H1 (cell line): ENCODE data around the gene VWA3B. TPM values are rescaled to one million over a fixed set of nuclear protein-coding genes. Genes with fewer than 3 reads are reported as not detected.

Experiments
- CTCF ChIA-PET: fragments of 300-600 bp; sonication (Branson Sonifier 250); formaldehyde crosslinking; loops from one replicate; lab custom pipeline; 2021; ENCODE audit not compliant: partially characterized antibody; lab: Charles Lee
- POLR2A ChIA-PET: fragments of 300-600 bp; sonication (Branson Sonifier 250); formaldehyde crosslinking; loops from one replicate; lab custom pipeline; 2021; ENCODE audit warnings: inconsistent platforms; ENCODE audit not compliant: partially characterized antibody; lab: Charles Lee
- DNase-seq, 2 experiments: peaks; one replicate each; pipeline versions ENCODE4 v3.0.0 to v3.0.0-alpha.2; 2010 to 2022; ENCODE audit warnings: low spot score in 2 of 2, low read depth in 1 of 2, mixed read lengths in 1 of 2
- FAIRE-seq: peaks from 2 replicates; lab custom pipeline; 2011; peaks lifted over from hg19 to GRCh38; lab: Jason Lieb, UNC
- H2AFZ ChIP-seq: 2 replicates; pipeline ENCODE4 v1.8.1; 2012; ENCODE audit warnings: low read length, inconsistent platforms
- H2AK5ac ChIP-seq: 2 replicates; pipeline ENCODE4 v1.6.1; 2013; ENCODE audit warnings: low read depth, low read length
- H2BK120ac ChIP-seq: replicated peaks from 2 replicates; pipeline ENCODE3; 2013; ENCODE audit warnings: low read depth, low read length, inconsistent platforms
- H2BK12ac ChIP-seq: 2 replicates; pipeline ENCODE4 v1.6.1; 2013; ENCODE audit warnings: low read depth, low read length
- H2BK15ac ChIP-seq: 2 replicates; pipeline ENCODE4 v1.6.1; 2013; ENCODE audit warnings: low read length
- H2BK20ac ChIP-seq: 2 replicates; pipeline ENCODE4 v1.6.1; 2013; ENCODE audit warnings: low read length
- H2BK5ac ChIP-seq: 2 replicates; pipeline ENCODE4 v1.6.1; 2013; ENCODE audit warnings: low read depth, low read length
- H3K14ac ChIP-seq: 2 replicates; pipeline ENCODE4 v1.6.1; 2013; ENCODE audit warnings: inconsistent platforms; ENCODE audit not compliant: insufficient read length
- H3K18ac ChIP-seq: 2 replicates; pipeline ENCODE4 v1.6.1; 2013; ENCODE audit warnings: low read length; ENCODE audit errors: extremely low read depth
- H3K23ac ChIP-seq: 2 replicates; pipeline ENCODE4 v1.6.1; 2013; ENCODE audit warnings: inconsistent platforms; ENCODE audit not compliant: insufficient read length
- H3K23me2 ChIP-seq: 2 replicates; pipeline ENCODE4 v1.6.1; 2013; ENCODE audit warnings: low read depth, low read length
- H3K27ac ChIP-seq: 2 replicates; pipeline ENCODE4 v1.6.1; 2011; ENCODE audit warnings: low read depth, low read length, inconsistent platforms
- H3K27me3 ChIP-seq, 4 experiments: replicated peaks in 1 of 4; 1 replicate in 1 of 4; 2 replicates in 3 of 4; pipeline versions ENCODE4 v1.6.1 to v1.8.1; 2011 to 2013; ENCODE audit warnings: low read length in 3 of 4, mild to moderate bottlenecking in 3 of 4, inconsistent platforms in 2 of 4, mixed read lengths in 2 of 4, moderate library complexity in 1 of 4; ENCODE audit not compliant: control insufficient read depth in 3 of 4, insufficient read depth in 3 of 4; ENCODE audit errors: extremely low read depth in 1 of 4
- H3K36me3 ChIP-seq, 4 experiments: 2 replicates each; pipeline versions ENCODE4 v1.6.1 to v1.8.1; 2011 to 2013; ENCODE audit warnings: mild to moderate bottlenecking in 4 of 4, low read length in 3 of 4, moderate library complexity in 2 of 4, control low read depth in 1 of 4, inconsistent platforms in 1 of 4; ENCODE audit not compliant: insufficient read depth in 4 of 4, control insufficient read depth in 2 of 4
- H3K4ac ChIP-seq: replicated peaks from 2 replicates; pipeline ENCODE3; 2013; ENCODE audit warnings: low read length, low read depth, mixed read lengths, inconsistent platforms; ENCODE audit not compliant: insufficient read length
- H3K4me1 ChIP-seq, 4 experiments: replicated peaks in 1 of 4; 1 replicate in 1 of 4; 2 replicates in 3 of 4; pipeline versions ENCODE4 v1.6.1 to v1.8.1; 2011 to 2013; ENCODE audit warnings: low read length in 3 of 4, inconsistent platforms in 2 of 4, mixed read lengths in 1 of 4; ENCODE audit not compliant: insufficient read depth in 4 of 4, control insufficient read depth in 3 of 4
- H3K4me2 ChIP-seq, 2 experiments: 2 replicates each; pipeline versions ENCODE4 v1.6.1 to v1.8.1; 2011 to 2013; ENCODE audit warnings: low read depth in 2 of 2, low read length in 2 of 2, control low read depth in 1 of 2, inconsistent platforms in 1 of 2, mild to moderate bottlenecking in 1 of 2; ENCODE audit not compliant: insufficient read depth in 1 of 2
- H3K4me3 ChIP-seq, 4 experiments: fragments of 200-600, 300-600 bp in 1 of 4; sonication (generic), shearing (Covaris generic), sonication (Bioruptor Twin) in 1 of 4; 2 replicates each; pipeline versions ENCODE4 v1.5.1 to v1.8.1; 2011 to 2016; ENCODE audit warnings: low read length in 4 of 4, low read depth in 3 of 4, control low read depth in 2 of 4, inconsistent platforms in 2 of 4, mild to moderate bottlenecking in 2 of 4, mixed read lengths in 1 of 4, moderate library complexity in 1 of 4; ENCODE audit not compliant: insufficient read depth in 2 of 4; ENCODE audit errors: extremely low read depth in 1 of 4
- H3K56ac ChIP-seq: replicated peaks from 2 replicates; pipeline ENCODE3; 2013; ENCODE audit warnings: low read depth, mild to moderate bottlenecking, mixed read lengths, low read length, inconsistent platforms; ENCODE audit not compliant: insufficient read length
- H3K79me1 ChIP-seq: 2 replicates; pipeline ENCODE4 v1.6.1; 2013; ENCODE audit warnings: low read depth, low read length, control low read depth
- H3K79me2 ChIP-seq, 2 experiments: 2 replicates each; pipeline versions ENCODE4 v1.6.1 to v1.8.1; 2012 to 2013; ENCODE audit warnings: low read length in 2 of 2, mild to moderate bottlenecking in 2 of 2, inconsistent platforms in 1 of 2; ENCODE audit not compliant: insufficient read depth in 2 of 2, control insufficient read depth in 1 of 2
- H3K9ac ChIP-seq, 4 experiments: replicated peaks in 1 of 4; 1 replicate in 1 of 4; 2 replicates in 3 of 4; pipeline versions ENCODE4 v1.6.1 to v1.8.1; 2011 to 2013; ENCODE audit warnings: low read depth in 3 of 4, low read length in 3 of 4, control low read depth in 2 of 4, mild to moderate bottlenecking in 2 of 4, moderate library complexity in 2 of 4, inconsistent platforms in 1 of 4; ENCODE audit errors: extremely low read depth in 1 of 4
- H3K9me3 ChIP-seq, 2 experiments: 2 replicates each; pipeline versions ENCODE4 v1.6.1 to v1.8.1; 2012 to 2013; ENCODE audit warnings: mild to moderate bottlenecking in 2 of 2, moderate library complexity in 2 of 2, control low read depth in 1 of 2, inconsistent platforms in 1 of 2, low read depth in 1 of 2, low read length in 1 of 2, mixed read lengths in 1 of 2; ENCODE audit not compliant: insufficient read depth in 2 of 2
- H4K20me1 ChIP-seq, 2 experiments: replicated peaks in 1 of 2; 2 replicates each; pipeline versions ENCODE3 to v1.8.1; 2011 to 2013; ENCODE audit warnings: inconsistent platforms in 2 of 2, low read length in 2 of 2, mild to moderate bottlenecking in 1 of 2; ENCODE audit not compliant: insufficient read depth in 2 of 2, control insufficient read depth in 1 of 2
- H4K5ac ChIP-seq: 2 replicates; pipeline ENCODE4 v1.6.1; 2013; ENCODE audit warnings: low read length, low read depth, mixed read lengths, inconsistent platforms; ENCODE audit not compliant: insufficient read length
- H4K8ac ChIP-seq: 2 replicates; pipeline ENCODE4 v1.8.0; 2013; ENCODE audit warnings: mild to moderate bottlenecking, moderate library complexity, low read length, inconsistent platforms; ENCODE audit not compliant: insufficient read depth; ENCODE audit errors: extremely low read depth
- H4K91ac ChIP-seq: replicated peaks from 2 replicates; pipeline ENCODE3; 2013; ENCODE audit warnings: low read length, mixed read lengths, inconsistent platforms; ENCODE audit not compliant: insufficient read length
- ASH2L ChIP-seq: fragments of 200-600, 300-600 bp; sonication (generic); IDR thresholded peaks from one replicate; pipeline ENCODE4 v1.7.1; 2017; ENCODE audit warnings: low read length
- ATF3 ChIP-seq: IDR thresholded peaks from 2 replicates; pipeline ENCODE4 v1.6.1; 2011; ENCODE audit warnings: low read depth, mild to moderate bottlenecking, low read length; ENCODE audit not compliant: insufficient read depth
- CBX5 ChIP-seq: fragments of 300-800, 300-1000 bp; sonication (generic); IDR thresholded peaks from 2 replicates; pipeline ENCODE4 v1.7.1; 2016; ENCODE audit warnings: antibody characterized with exemption, low read length, low read depth
- CBX8 ChIP-seq: fragments of 300-800, 300-1000 bp; sonication (generic); IDR thresholded peaks from 2 replicates; pipeline ENCODE4 v1.7.1; 2016; ENCODE audit warnings: low read depth, low read length, borderline replicate concordance
- EZH2 ChIP-seq: fragments of 200-600 bp; sonication (generic); IDR thresholded peaks from 2 replicates; pipeline ENCODE4 v1.7.1; 2012; ENCODE audit warnings: low read depth, mild to moderate bottlenecking, moderate library complexity, low read length, inconsistent platforms; ENCODE audit not compliant: severe bottlenecking
- HDAC2 ChIP-seq, 2 experiments: fragments of 300-600 bp in 1 of 2; sonication (generic) in 1 of 2; IDR thresholded peaks; 2 replicates each; pipeline ENCODE4 v1.6.1; 2011 to 2012; ENCODE audit warnings: low read depth in 2 of 2, low read length in 2 of 2, mild to moderate bottlenecking in 2 of 2, moderate library complexity in 2 of 2, borderline replicate concordance in 1 of 2, inconsistent platforms in 1 of 2
- RAD21 ChIP-seq, 2 experiments: IDR thresholded peaks in 1 of 2; conservative IDR thresholded peaks in 1 of 2; 2 replicates each; pipeline ENCODE4 v1.6.1; 2011; ENCODE audit warnings: low read depth in 2 of 2, low read length in 2 of 2, improper control_type of control experiment in 1 of 2, inconsistent platforms in 1 of 2, mild to moderate bottlenecking in 1 of 2, moderate library complexity in 1 of 2
- SP4 ChIP-seq: IDR thresholded peaks from 2 replicates; pipeline ENCODE4 v1.6.1; 2012; ENCODE audit warnings: low read length, inconsistent platforms
- SUZ12 ChIP-seq: fragments of 200-600 bp; sonication (generic); IDR thresholded peaks from 2 replicates; pipeline ENCODE4 v1.6.1; 2012; ENCODE audit warnings: mild to moderate bottlenecking, inconsistent platforms, low read length, moderate library complexity, mixed read lengths
- ZNF274 ChIP-seq: IDR thresholded peaks from 2 replicates; pipeline ENCODE4 v1.7.0; 2012; ENCODE audit warnings: low read length, borderline replicate concordance; ENCODE audit errors: extremely low read depth
- WGBS, 2 experiments: shearing (Covaris generic) in 1 of 2; methylation state at CpG; one replicate each; pipeline versions ENCODE4 v1.1.6 to v1.1.7; 2013 to 2015; ENCODE audit warnings: low lambda C conversion rate in 2 of 2, mixed read lengths in 2 of 2, inconsistent platforms in 1 of 2, low coverage in 1 of 2, missing lambda C conversion rate in 1 of 2; ENCODE audit not compliant: insufficient replicate concordance in 2 of 2, insufficient coverage in 1 of 2, insufficient read length in 1 of 2; ENCODE audit errors: extremely low coverage in 1 of 2, missing lambda C conversion rate in 1 of 2; 5-methylcytosine and 5-hydroxymethylcytosine counted together
- polyA plus RNA-seq, 7 experiments: library from polyadenylated mRNA; depleted of rRNA in 3 of 7; stranded (reverse) in 5 of 7; unstranded in 2 of 7; fragments of >200 nt in 5 of 7; fragments of 200-250 nt in 2 of 7; gene quantifications; 1 replicate in 5 of 7; 2 replicates in 1 of 7; 4 replicates in 1 of 7; pipeline versions ENCODE4 v1.2.1 to v1.2.3, GENCODE V29; 2011 to 2013; ENCODE audit warnings: missing spikeins in 2 of 7, mixed read lengths in 2 of 7
- total RNA-seq: library from RNA; stranded (reverse); fragmentation: NEBNext Ultra II Directional; extraction: Animal tissue kit (Norgen Biotek cat#: 25700); gene quantifications from 2 replicates; pipeline ENCODE4 v1.2.1, GENCODE V29; 2021

VWA3B gene
- total and polyA plus RNA-seq, 2 of the 8 experiments (the other 6 are each of a cell fraction or from before 2014, with no cell fraction given): not detected

DNA sequence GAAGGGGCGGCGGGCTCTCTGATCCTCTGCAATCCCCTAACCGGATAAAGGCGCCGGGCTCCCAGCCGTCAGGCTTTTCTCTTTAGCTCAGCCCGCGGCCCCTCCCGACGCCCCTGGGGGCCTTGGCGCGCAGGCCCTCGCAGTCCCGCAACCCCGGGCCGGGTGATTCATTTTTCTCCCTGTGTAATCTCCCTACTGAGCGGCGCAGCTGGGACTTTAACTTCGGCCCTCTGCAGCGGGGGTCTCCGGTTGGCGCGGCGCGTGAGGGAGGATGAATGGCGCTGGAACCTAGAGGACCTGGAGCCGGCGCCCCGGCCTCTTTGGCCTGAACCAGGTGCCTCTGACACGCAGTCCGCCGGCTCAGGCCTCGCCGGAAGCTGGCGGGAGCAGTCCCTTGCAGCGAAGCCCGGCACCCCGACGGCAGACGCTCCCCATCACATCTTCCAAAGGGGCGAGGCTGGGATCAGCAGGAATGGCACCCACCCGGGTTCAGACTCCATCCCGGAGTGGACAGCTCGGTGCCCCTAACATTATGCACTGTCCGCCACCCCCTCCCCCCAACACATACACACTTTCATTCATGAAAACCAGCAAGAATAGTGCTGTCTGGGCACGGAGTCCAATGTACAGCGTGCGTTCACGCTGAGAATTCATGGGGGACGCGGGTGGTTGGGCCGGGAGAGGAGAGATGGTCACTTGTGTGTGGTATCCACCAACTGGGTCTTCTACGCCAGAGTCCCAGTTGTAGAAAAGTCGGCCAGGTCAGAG lies 260.5 kb downstream of the VWA3B start:
- Histone ChIP-seq H3K27me3 (peaks cover 38 to 63% (median 58%) of the 10 kb centered on the region in 4 experiments), H2BK15ac (no peak overlapping the region), H3K9ac (no peak overlapping the region; a peak in 1 of 7 replicates), H4K91ac (no peak overlapping the region), H3K4me3 (peak overlapping the region; percentile 32 to 61 (median 36); a peak in 7 of 8 replicates), H2AK5ac (no peak overlapping the region), H3K4me2 (peak overlapping the region; percentile 64 to 84), H2BK20ac (no peak overlapping the region), H3K14ac (no peak overlapping the region), H3K4ac (no peak overlapping the region), H4K5ac (no peak overlapping the region), H2AFZ (no peak overlapping the region), H2BK12ac (no peak overlapping the region), H3K4me1 (peaks cover 0 to 12% (median 5%) of the 10 kb centered on the region in 4 experiments; a peak in 6 of 7 replicates), H3K27ac (no peak overlapping the region), H3K9me3 (peaks cover 0 to 8% of the 10 kb centered on the region in 2 experiments; a peak in 2 of 4 replicates), H3K36me3 (no peaks in the 10 kb centered on the region), H3K23me2 (peaks cover 10% of the 10 kb centered on the region; the same call in 1 of the 2 replicates), H2BK120ac (no peak overlapping the region), H3K79me2 (no peaks in the 10 kb centered on the region), H4K20me1 (peaks cover 6% of the 10 kb centered on the region in 2 experiments), H3K23ac (no peak overlapping the region), H3K56ac (no peak overlapping the region), H3K18ac (no peak overlapping the region), H2BK5ac (no peak overlapping the region), H4K8ac (no peak overlapping the region), H3K79me1 (no peaks in the 10 kb centered on the region)
- POLR2A ChIA-PET: interaction anchor here (0.8 to 1.1 kb wide), 2 partner anchors 12 to 13 kb away, joined by 3 to 4 read pairs; no protein-coding TSS in a partner anchor
- DNase-seq (peak in 1 of 2 experiments; percentile 62), FAIRE-seq (no peak)
- CTCF ChIA-PET: interaction anchor here (1.1 to 1.9 kb wide), 3 partner anchors 12 to 78 kb away, joined by 3 to 8 read pairs (median 3); no protein-coding TSS in a partner anchor
- 13% methylated on average over 47 of the region's 54 CpGs; no CpG with 5 or more reads in 1 of the 2 experiments for WGBS, 2 experiments
- TF ChIP-seq ASH2L (no peak), HDAC2 (IDR thresholded peaks at IDR 0.05; ENCODE audit: borderline replicate concordance in 1 of 2, low read depth in 2 of 2, low read length in 2 of 2) (0 out of 4 replicates have a peak, but pooled peaks of 1 of the 2 experiments have one; percentile 3), RAD21 (IDR thresholded peaks at IDR 0.05 in 1 of 2, conservative IDR thresholded peaks at IDR 0.05 in 1 of 2; ENCODE audit: low read depth in 2 of 2, low read length in 2 of 2) (no peak), ZNF274 (no peak), CBX5 (no peak), EZH2 (peak; percentile 64), SP4 (no peak), CBX8 (no peak), ATF3 (no peak), SUZ12 (peak; percentile 49)
